ENCODE measurements around the gene SH2D3C.

Gene SH2D3C

DNA sequence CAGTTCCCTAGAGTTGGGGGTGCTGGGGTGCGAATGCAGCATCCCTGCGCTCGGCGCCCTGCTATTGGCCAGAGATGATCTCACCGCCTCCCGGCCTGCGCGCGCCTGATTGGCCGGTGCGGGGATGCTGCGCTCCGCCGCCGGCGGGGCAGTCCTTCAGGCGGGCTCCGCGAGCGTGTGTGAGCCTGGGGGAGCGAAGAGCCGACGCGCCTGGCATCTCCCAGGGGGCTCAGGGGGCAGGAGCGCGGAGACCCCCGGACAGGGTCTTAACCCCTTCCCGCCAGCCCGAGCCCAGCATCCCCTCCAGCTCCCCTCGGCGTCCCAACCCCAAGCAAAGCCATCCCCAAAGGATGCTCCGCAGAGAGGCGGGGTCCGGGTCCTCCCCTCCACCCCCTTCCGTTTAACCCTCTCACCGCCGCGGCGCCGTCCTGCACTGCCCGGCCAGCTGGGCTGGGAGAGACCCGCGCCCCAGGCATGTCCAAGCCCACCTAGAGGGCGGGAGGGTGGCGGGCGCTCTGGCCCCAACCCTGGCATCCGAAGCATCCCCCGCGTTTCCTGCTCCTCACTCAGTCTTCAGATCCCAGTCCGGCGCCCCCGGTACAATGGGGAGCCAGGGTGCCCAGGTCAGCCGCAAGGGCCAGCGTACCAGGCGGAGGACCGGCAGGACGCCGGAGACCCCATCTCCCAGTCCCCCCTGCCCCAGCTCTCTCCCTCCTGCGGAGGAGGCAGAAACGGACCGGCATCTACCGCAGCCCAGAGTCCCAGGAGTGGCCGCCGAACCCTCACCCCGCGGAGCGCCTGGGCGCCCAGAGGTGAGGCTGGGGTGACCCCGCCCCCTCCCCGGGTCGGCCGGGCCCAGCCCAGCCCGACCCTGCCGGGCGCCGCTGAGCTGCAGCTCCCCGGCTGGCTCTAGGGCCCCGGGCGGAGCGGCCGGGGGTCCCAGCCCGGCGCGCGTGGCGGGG, 24.1 kb downstream of the SH2D3C start:
- H3K4me3 ChIP-seq (replicated peaks; ENCODE audit: low read depth, low read length): no peak overlapping the region
- TF ChIP-seq, protein P1, sequence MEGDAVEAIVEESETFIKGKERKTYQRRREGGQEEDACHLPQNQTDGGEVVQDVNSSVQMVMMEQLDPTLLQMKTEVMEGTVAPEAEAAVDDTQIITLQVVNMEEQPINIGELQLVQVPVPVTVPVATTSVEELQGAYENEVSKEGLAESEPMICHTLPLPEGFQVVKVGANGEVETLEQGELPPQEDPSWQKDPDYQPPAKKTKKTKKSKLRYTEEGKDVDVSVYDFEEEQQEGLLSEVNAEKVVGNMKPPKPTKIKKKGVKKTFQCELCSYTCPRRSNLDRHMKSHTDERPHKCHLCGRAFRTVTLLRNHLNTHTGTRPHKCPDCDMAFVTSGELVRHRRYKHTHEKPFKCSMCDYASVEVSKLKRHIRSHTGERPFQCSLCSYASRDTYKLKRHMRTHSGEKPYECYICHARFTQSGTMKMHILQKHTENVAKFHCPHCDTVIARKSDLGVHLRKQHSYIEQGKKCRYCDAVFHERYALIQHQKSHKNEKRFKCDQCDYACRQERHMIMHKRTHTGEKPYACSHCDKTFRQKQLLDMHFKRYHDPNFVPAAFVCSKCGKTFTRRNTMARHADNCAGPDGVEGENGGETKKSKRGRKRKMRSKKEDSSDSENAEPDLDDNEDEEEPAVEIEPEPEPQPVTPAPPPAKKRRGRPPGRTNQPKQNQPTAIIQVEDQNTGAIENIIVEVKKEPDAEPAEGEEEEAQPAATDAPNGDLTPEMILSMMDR (IDR thresholded peaks at IDR 0.05; ENCODE audit: low read length, missing control alignments): no peak
- no peak for DNase-seq (ENCODE audit: low read depth)

DNA sequence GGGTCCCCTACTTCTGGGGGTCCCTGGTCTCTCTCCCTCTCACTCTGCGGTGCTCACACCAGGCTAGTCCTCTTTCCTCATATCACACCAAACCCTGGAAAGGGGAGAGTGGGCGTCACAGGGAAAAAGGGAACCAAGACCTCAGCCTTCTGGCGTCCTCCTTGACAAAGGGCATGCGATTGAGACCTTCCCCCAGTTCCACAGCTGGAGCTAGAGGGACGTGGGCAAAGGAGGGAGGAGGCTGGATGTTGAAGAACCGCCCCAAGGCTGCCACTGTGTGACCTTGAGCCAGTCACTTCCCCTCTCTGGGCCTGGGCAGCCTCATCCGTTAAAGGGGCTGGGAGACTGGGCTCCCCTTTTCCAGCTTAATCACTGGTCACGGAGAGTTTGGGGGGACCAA, 24.8 kb downstream of the SH2D3C start:
- DNase-seq (ENCODE audit: low read depth): no peak
- no peak overlapping the region for H3K4me3 ChIP-seq (replicated peaks; ENCODE audit: low read depth, low read length)
- TF ChIP-seq, protein P1 (IDR thresholded peaks at IDR 0.05; ENCODE audit: low read length, missing control alignments): no peak

DNA sequence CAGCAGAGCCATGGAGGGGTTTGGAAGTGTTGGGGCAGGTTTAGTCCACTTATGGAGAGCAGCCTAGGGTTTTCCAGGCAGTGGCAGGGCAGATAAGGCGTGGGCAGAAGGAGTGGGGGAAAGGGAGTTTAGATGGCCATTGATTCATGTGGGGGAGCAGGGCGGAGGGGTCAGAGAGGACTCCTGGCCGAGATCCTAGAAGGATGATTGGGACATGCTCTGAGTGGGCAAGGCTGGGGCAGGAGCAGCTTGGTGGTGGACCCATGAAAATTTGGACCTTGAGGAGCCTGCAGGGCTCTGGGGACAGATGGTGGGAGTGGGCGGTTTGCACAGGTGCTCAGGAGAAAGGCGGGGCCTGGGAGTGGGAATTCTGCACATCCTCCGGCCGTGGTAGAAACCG, 25.3 kb downstream of the SH2D3C start:
- no peak for DNase-seq (ENCODE audit: low read depth)
- no peak overlapping the region for H3K4me3 ChIP-seq (replicated peaks; ENCODE audit: low read depth, low read length)
- TF ChIP-seq, protein P1 (IDR thresholded peaks at IDR 0.05; ENCODE audit: low read length, missing control alignments): no peak

DNA sequence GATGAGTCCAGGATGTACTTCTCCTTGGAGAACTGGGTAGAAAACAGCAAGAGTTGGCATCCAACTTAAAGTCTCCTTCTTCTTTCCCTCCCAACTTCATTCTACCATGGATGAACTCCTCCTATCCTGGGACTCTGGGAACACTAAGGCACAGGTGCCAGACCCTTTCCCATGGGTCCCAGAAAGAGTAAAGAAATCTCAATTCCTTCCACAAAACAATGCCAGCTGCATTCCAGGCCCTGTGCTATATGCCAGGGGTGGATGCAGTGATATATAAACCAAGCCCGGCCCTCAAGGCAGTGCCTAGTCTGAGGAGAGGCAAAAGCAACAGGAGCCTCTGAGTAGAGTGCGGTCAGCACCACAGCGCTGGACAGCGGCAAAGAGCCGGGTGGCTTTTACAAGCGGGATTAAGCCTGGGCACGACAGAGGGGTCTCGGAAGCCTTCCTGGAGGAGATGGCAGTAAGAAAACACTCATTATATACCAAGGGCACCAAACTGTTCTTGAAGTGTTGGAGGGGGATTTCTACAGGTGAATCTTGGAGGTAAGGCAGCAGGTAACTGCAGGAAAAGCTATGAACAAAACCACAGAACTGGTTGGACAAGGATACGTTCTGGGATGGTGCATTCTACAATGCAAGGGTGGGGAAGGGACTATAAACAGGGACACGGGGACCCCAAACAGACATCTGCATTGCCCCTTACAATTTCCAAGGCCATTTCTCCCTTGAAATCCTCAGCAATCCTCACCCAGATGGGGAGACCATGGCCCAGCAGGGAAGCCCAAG, 27.0 kb downstream of the SH2D3C start:
- no peak overlapping the region for H3K4me3 ChIP-seq (replicated peaks; ENCODE audit: low read depth, low read length)
- TF ChIP-seq, protein P1 (IDR thresholded peaks at IDR 0.05; ENCODE audit: low read length, missing control alignments): no peak
- peak; percentile 42 for DNase-seq (ENCODE audit: low read depth)

DNA sequence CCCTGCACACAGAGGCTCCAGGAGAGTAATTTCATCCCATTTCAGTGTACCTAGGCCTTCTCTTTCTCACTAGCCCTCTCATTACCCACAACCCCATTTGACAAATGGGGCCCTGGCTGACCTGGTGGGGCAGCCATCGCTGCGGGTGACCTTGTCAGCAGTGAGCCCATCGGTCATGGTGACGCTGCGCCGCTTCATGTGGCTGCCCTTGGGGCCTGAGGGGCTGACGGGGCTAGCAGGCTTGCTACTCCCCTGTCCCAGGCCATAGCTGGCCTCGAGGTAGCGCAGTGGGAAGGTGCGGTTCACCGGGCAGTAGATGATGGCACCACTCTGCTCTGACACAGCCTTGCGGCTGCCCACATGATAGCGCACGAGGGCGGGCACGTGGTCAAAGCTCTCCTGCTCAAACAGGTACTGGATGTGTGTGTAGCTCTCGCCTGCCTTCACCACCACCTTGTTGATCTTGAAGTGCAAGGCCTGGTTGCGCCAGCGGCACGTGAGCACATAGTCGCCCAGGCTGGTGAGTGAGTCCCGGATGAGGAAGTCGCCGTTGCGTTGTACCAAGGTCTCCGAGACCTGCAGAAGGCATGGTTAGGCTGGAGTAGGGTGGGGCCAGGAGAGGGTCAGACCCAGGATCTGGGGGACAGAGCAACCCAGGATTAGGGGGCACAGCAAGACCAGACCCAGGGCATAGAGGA, 29.2 kb downstream of the SH2D3C start:
- TF ChIP-seq, protein P1 (IDR thresholded peaks at IDR 0.05; ENCODE audit: low read length, missing control alignments): no peak
- no peak overlapping the region for H3K4me3 ChIP-seq (replicated peaks; ENCODE audit: low read depth, low read length)
- no peak for DNase-seq (ENCODE audit: low read depth)

DNA sequence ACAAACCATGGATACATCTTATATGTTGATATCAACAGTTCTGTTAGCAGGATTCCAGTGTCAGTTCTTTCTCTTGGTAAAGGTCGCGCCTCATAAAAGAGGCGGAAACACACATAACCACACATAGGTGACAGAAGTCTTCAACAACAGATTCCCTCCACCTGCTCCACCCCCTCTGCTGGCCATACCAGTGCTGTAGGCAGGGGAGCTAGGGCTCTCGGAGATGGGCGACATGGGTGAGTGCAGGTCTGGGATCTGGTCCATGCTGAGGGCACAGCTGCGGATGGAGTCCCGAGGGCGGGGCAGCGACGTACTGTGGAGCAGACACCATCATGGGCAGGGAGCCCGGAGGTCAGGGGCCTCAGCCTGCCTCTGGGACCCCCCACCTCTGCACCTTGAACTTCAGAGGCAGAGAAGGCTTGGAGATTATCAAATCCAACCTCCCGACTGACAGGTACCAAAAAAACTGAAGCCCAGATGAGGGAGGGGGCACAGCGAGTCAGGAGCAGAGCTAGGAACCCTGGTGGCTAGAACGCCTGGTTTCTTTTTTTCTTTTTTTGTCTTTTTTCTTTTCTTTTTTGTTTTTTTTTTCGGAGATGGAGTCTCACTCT, 31.4 kb downstream of the SH2D3C start:
- TF ChIP-seq, protein P1 (IDR thresholded peaks at IDR 0.05; ENCODE audit: low read length, missing control alignments): no peak
- H3K4me3 ChIP-seq (replicated peaks; ENCODE audit: low read depth, low read length): no peak overlapping the region
- no peak for DNase-seq (ENCODE audit: low read depth)
